ENCODE data around the gene SH3D21.

SH3D21 gene

GRCh38 chr1:36352125-36352909 is 46.1 kb downstream of the SH3D21 start:
- H3K9me3 Mint-ChIP-seq: no peaks in the 10 kb centered on the region
- no peaks in the 10 kb centered on the region for H3K27me3 Mint-ChIP-seq
- peaks cover 28% of the 10 kb centered on the region for H3K4me1 Mint-ChIP-seq (ENCODE audit: low read depth)
- peak overlapping the region; percentile 72 for H3K27ac Mint-ChIP-seq
- no peak for DNase-seq
- H3K36me3 Mint-ChIP-seq (ENCODE audit: low read depth): peaks cover 83% of the 10 kb centered on the region
- H3K4me3 Mint-ChIP-seq: no peak overlapping the region

GRCh38 chr1:36352910-36353878 is 47.0 kb downstream of the SH3D21 start:
- no peaks in the 10 kb centered on the region for H3K27me3 Mint-ChIP-seq
- no peak overlapping the region for H3K4me3 Mint-ChIP-seq
- peak overlapping the region; percentile 72 for H3K27ac Mint-ChIP-seq
- peaks cover 83% of the 10 kb centered on the region for H3K36me3 Mint-ChIP-seq (ENCODE audit: low read depth)
- no peaks in the 10 kb centered on the region for H3K9me3 Mint-ChIP-seq
- no peak for DNase-seq
- H3K4me1 Mint-ChIP-seq (ENCODE audit: low read depth): peaks cover 28% of the 10 kb centered on the region

GRCh38 chr1:36354486-36354885 is 48.3 kb downstream of the SH3D21 start:
- DNase-seq: no peak
- peaks cover 83% of the 10 kb centered on the region for H3K36me3 Mint-ChIP-seq (ENCODE audit: low read depth)
- H3K9me3 Mint-ChIP-seq: no peaks in the 10 kb centered on the region
- peaks cover 28% of the 10 kb centered on the region for H3K4me1 Mint-ChIP-seq (ENCODE audit: low read depth)
- H3K27me3 Mint-ChIP-seq: no peaks in the 10 kb centered on the region
- no peak overlapping the region for H3K4me3 Mint-ChIP-seq
- no peak overlapping the region for H3K27ac Mint-ChIP-seq

GRCh38 chr1:36355811-36356210 is 49.6 kb downstream of the SH3D21 start:
- H3K27me3 Mint-ChIP-seq: no peaks in the 10 kb centered on the region
- no peak overlapping the region for H3K27ac Mint-ChIP-seq
- DNase-seq: no peak
- H3K9me3 Mint-ChIP-seq: no peaks in the 10 kb centered on the region
- H3K36me3 Mint-ChIP-seq (ENCODE audit: low read depth): peaks cover 86% of the 10 kb centered on the region
- peaks cover 30% of the 10 kb centered on the region for H3K4me1 Mint-ChIP-seq (ENCODE audit: low read depth)
- H3K4me3 Mint-ChIP-seq: no peak overlapping the region

- Mint-ChIP-seq H3K4me3 (no peak overlapping the region), H3K4me1 (ENCODE audit: low read depth) (peaks cover 15% of the 10 kb centered on the region), H3K27me3 (no peaks in the 10 kb centered on the region), H3K27ac (no peak overlapping the region), H3K9me3 (no peaks in the 10 kb centered on the region), H3K36me3 (ENCODE audit: low read depth) (peaks cover 91% of the 10 kb centered on the region)
- no peak for DNase-seq
Measured at GRCh38 chr1:36358514-36359084, 52.4 kb downstream of the SH3D21 start.

- peaks cover 83% of the 10 kb centered on the region for H3K36me3 Mint-ChIP-seq (ENCODE audit: low read depth)
- H3K4me3 Mint-ChIP-seq: no peak overlapping the region
Measured at GRCh38 chr1:36359383-36359782, 53.2 kb downstream of the SH3D21 start.

GRCh38 chr1:36359911-36360550 is 53.9 kb downstream of the SH3D21 start:
- no peaks in the 10 kb centered on the region for H3K9me3 Mint-ChIP-seq
- H3K4me3 Mint-ChIP-seq: no peak overlapping the region
- H3K27me3 Mint-ChIP-seq: no peaks in the 10 kb centered on the region
- H3K4me1 Mint-ChIP-seq (ENCODE audit: low read depth): peaks cover 15% of the 10 kb centered on the region
- peak overlapping the region; percentile 75 for H3K27ac Mint-ChIP-seq
- no peak for DNase-seq
- peaks cover 77% of the 10 kb centered on the region for H3K36me3 Mint-ChIP-seq (ENCODE audit: low read depth)

More at GRCh38 chr1:36359383-36359782, 53.2 kb downstream of the SH3D21 start:
- peak overlapping the region; percentile 75 for H3K27ac Mint-ChIP-seq
- H3K27me3 Mint-ChIP-seq: no peaks in the 10 kb centered on the region
- peaks cover 15% of the 10 kb centered on the region for H3K4me1 Mint-ChIP-seq (ENCODE audit: low read depth)
- H3K9me3 Mint-ChIP-seq: no peaks in the 10 kb centered on the region
- no peak for DNase-seq

GRCh38 chr1:36365381-36365780 is 59.2 kb downstream of the SH3D21 start:
- peaks cover 56% of the 10 kb centered on the region for H3K4me1 Mint-ChIP-seq (ENCODE audit: low read depth)
- H3K4me3 Mint-ChIP-seq: no peak overlapping the region
- no peak for DNase-seq
- H3K36me3 Mint-ChIP-seq (ENCODE audit: low read depth): peaks cover 64% of the 10 kb centered on the region
- H3K27me3 Mint-ChIP-seq: no peaks in the 10 kb centered on the region
- H3K9me3 Mint-ChIP-seq: no peaks in the 10 kb centered on the region
- H3K27ac Mint-ChIP-seq: peak overlapping the region; percentile 93

GRCh38 chr1:36366091-36366661 is 60.0 kb downstream of the SH3D21 start:
- H3K4me3 Mint-ChIP-seq: peak overlapping the region; percentile 23
- peaks cover 53% of the 10 kb centered on the region for H3K4me1 Mint-ChIP-seq (ENCODE audit: low read depth)
- H3K27me3 Mint-ChIP-seq: no peaks in the 10 kb centered on the region
- H3K9me3 Mint-ChIP-seq: no peaks in the 10 kb centered on the region
- peaks cover 59% of the 10 kb centered on the region for H3K36me3 Mint-ChIP-seq (ENCODE audit: low read depth)
- DNase-seq: peak; percentile 62
- H3K27ac Mint-ChIP-seq: peak overlapping the region; percentile 93

GRCh38 chr1:36367066-36367465 is 60.9 kb downstream of the SH3D21 start:
- H3K27me3 Mint-ChIP-seq: no peaks in the 10 kb centered on the region
- no peaks in the 10 kb centered on the region for H3K9me3 Mint-ChIP-seq
- no peak overlapping the region for H3K4me3 Mint-ChIP-seq
- peaks cover 52% of the 10 kb centered on the region for H3K4me1 Mint-ChIP-seq (ENCODE audit: low read depth)
- peak overlapping the region; percentile 93 for H3K27ac Mint-ChIP-seq
- no peak for DNase-seq
- peaks cover 52% of the 10 kb centered on the region for H3K36me3 Mint-ChIP-seq (ENCODE audit: low read depth)

GRCh38 chr1:36367798-36368197 is 61.6 kb downstream of the SH3D21 start:
- no peak for DNase-seq
- H3K4me1 Mint-ChIP-seq (ENCODE audit: low read depth): peaks cover 57% of the 10 kb centered on the region
- no peaks in the 10 kb centered on the region for H3K9me3 Mint-ChIP-seq
- H3K27ac Mint-ChIP-seq: peak overlapping the region; percentile 93
- peaks cover 47% of the 10 kb centered on the region for H3K36me3 Mint-ChIP-seq (ENCODE audit: low read depth)
- no peaks in the 10 kb centered on the region for H3K27me3 Mint-ChIP-seq
- no peak overlapping the region for H3K4me3 Mint-ChIP-seq

GRCh38 chr1:36369061-36369861 is 63.1 kb downstream of the SH3D21 start:
- Mint-ChIP-seq H3K36me3 (ENCODE audit: low read depth) (peaks cover 46% of the 10 kb centered on the region), H3K9me3 (no peaks in the 10 kb centered on the region), H3K27me3 (no peaks in the 10 kb centered on the region), H3K4me1 (ENCODE audit: low read depth) (peaks cover 72% of the 10 kb centered on the region), H3K27ac (peak overlapping the region; percentile 79), H3K4me3 (no peak overlapping the region)
- DNase-seq: peak; percentile 88

Measured in activated T-cell treated with anti-CD3 and anti-CD28 coated beads, Interleukin-2, amount 50 U/mL, for 24 hours (primary cell).